GM12878 (cell line): ENCODE results near the gene DEUP1. TPM values are rescaled to one million over a fixed set of nuclear protein-coding genes. Genes with fewer than 3 reads are reported as not detected.

Experiments
- ATAC-seq: fragments of 200-7000 bp; cut with Tn5 transposase; 3 replicates; pipeline ENCODE4 v1.9.1; 2020; ENCODE audit warnings: mild to moderate bottlenecking, moderate library complexity
- Bru-seq: library from RNA; stranded (reverse); fragments of 400-500 nt; gene quantifications from one replicate; lab custom pipeline; 2021; lab: Mats Ljungman, UMichigan
- BruChase-seq, 2 experiments: library from RNA; stranded (reverse); fragments of 400-500 nt; gene quantifications; one replicate each; lab custom pipeline; 2021; lab: Mats Ljungman, UMichigan
- BruUV-seq: library from RNA; stranded (reverse); fragments of 400-500 nt; replicated peaks from 2 replicates; lab custom pipeline; 2021; lab: Mats Ljungman, UMichigan
- CTCF ChIA-PET: fragments of 300-600 bp; sonication (Branson Sonifier 250); formaldehyde crosslinking; extraction: SDS; loops from one replicate; lab custom pipeline; 2021; ENCODE audit warnings: inconsistent platforms; lab: Yijun Ruan, JAX
- POLR2A ChIA-PET: fragments of 350-600 bp; formaldehyde crosslinking; extraction: SDS; loops from one replicate; lab custom pipeline; 2021; ENCODE audit warnings: inconsistent platforms; lab: Charles Lee
- RAD21 ChIA-PET: fragments of 300-600 bp; sonication (Branson Sonifier 250); formaldehyde crosslinking; loops from one replicate; lab custom pipeline; 2023; ENCODE audit warnings: antibody characterized with exemption; ENCODE audit not compliant: unreplicated experiment; lab: Charles Lee
- SMC1A ChIA-PET: fragments of 300-600 bp; sonication (Branson Sonifier 250); formaldehyde crosslinking; loops from one replicate; lab custom pipeline; 2023; ENCODE audit not compliant: unreplicated experiment, uncharacterized antibody; lab: Charles Lee
- DNase-seq: peaks from one replicate; pipeline ENCODE4 v3.0.0-alpha.2; 2011; ENCODE audit warnings: low read depth, low spot score
- FAIRE-seq: peaks from 3 replicates; lab custom pipeline; 2011; peaks lifted over from hg19 to GRCh38; lab: Jason Lieb, UNC
- H2AFZ ChIP-seq: 2 replicates; pipeline ENCODE4 v1.6.0; 2011; ENCODE audit warnings: low read depth, low read length, control low read depth; ENCODE audit not compliant: control insufficient read depth
- H3K27ac ChIP-seq: 2 replicates; pipeline ENCODE4 v1.5.1; 2011; ENCODE audit warnings: control low read depth; ENCODE audit not compliant: control insufficient read depth, insufficient read depth
- H3K27me3 ChIP-seq, 2 experiments: replicated peaks in 1 of 2; 2 replicates each; pipeline versions ENCODE4 v1.6.0 to v1.6.1; 2011; ENCODE audit warnings: low read length in 1 of 2; ENCODE audit not compliant: control insufficient read depth in 2 of 2, insufficient read depth in 2 of 2
- H3K36me3 ChIP-seq, 2 experiments: 2 replicates each; pipeline ENCODE4 v1.5.1; 2011; ENCODE audit warnings: low read length in 1 of 2; ENCODE audit not compliant: control insufficient read depth in 2 of 2, insufficient read depth in 2 of 2
- H3K4me1 ChIP-seq: 2 replicates; pipeline ENCODE4 v1.6.1; 2011; ENCODE audit warnings: mild to moderate bottlenecking, low read length, moderate library complexity, mixed read lengths; ENCODE audit not compliant: control insufficient read depth, insufficient read depth
- H3K4me2 ChIP-seq: 2 replicates; pipeline ENCODE4 v1.6.0; 2011; ENCODE audit warnings: control low read depth; ENCODE audit not compliant: control insufficient read depth, insufficient read depth
- H3K4me3 ChIP-seq: fragments of 200-600 bp; sonication (generic); 2 replicates; pipeline ENCODE4 v1.5.1; 2016
- H3K79me2 ChIP-seq: 2 replicates; pipeline ENCODE4 v1.6.0; 2011; ENCODE audit warnings: low read length; ENCODE audit not compliant: control insufficient read depth, insufficient read depth
- H3K9ac ChIP-seq: 2 replicates; pipeline ENCODE4 v1.8.0; 2011; ENCODE audit warnings: low read length, control low read depth, mixed read lengths; ENCODE audit not compliant: control insufficient read depth, insufficient read depth
- H3K9me3 ChIP-seq: replicated peaks from 3 replicates; pipeline ENCODE4 v1.5.1; 2011; ENCODE audit warnings: mild to moderate bottlenecking, low read length; ENCODE audit not compliant: control insufficient read depth, insufficient read depth
- H4K20me1 ChIP-seq: 2 replicates; pipeline ENCODE4 v1.6.0; 2011; ENCODE audit not compliant: control insufficient read depth, insufficient read depth
- BMI1 ChIP-seq: fragments of 450-650 bp; IDR thresholded peaks from 2 replicates; pipeline ENCODE4 v1.6.1; 2016; ENCODE audit warnings: mild to moderate bottlenecking, moderate library complexity, borderline replicate concordance
- POLR2AphosphoS2 ChIP-seq: IDR thresholded peaks from 2 replicates; pipeline ENCODE4 v1.6.1; 2011; ENCODE audit warnings: low read depth, mild to moderate bottlenecking, low read length, improper control_type of control experiment, moderate library complexity
- RAD51 ChIP-seq: fragments of 450-650 bp; IDR thresholded peaks from 2 replicates; pipeline ENCODE4 v1.6.1; 2016; ENCODE audit warnings: moderate library complexity, mild to moderate bottlenecking, inconsistent platforms
- STAT3 ChIP-seq: IDR thresholded peaks from 2 replicates; pipeline ENCODE4 v1.6.1; 2011; ENCODE audit warnings: low read depth, low read length, improper control_type of control experiment
- TBL1XR1 ChIP-seq: IDR thresholded peaks from 2 replicates; pipeline ENCODE4 v1.6.1; 2012; ENCODE audit warnings: low read depth, low read length, improper control_type of control experiment
- ZNF217 ChIP-seq: fragments of 450-650 bp; IDR thresholded peaks from 2 replicates; pipeline ENCODE4 v1.6.1; 2017; ENCODE audit warnings: antibody characterized with exemption, mild to moderate bottlenecking
- WGBS: methylation state at CpG from one replicate; pipeline ENCODE4 v1.1.6; 2016; ENCODE audit warnings: low lambda C conversion rate; ENCODE audit not compliant: insufficient replicate concordance, insufficient coverage; ENCODE audit errors: missing lambda C conversion rate; 5-methylcytosine and 5-hydroxymethylcytosine counted together
- in situ Hi-C: fragments of 300-500 bp; cut with MboI; formaldehyde crosslinking; loops from 9 replicates; pipeline ENCODE4 v1.14.3; 2018; ENCODE audit warnings: mixed read lengths
- intact Hi-C: fragments of 100-400 bp; cut with micrococcal nuclease; formaldehyde crosslinking; loops from one replicate; pipeline ENCODE4 v1.14.2; 2022; ENCODE audit not compliant: unreplicated experiment
- long read RNA-seq, 2 experiments: library from polyadenylated mRNA; unstranded; transcript quantifications; one replicate each; pipeline ENCODE4 v2.0.0, GENCODE V29; 2019 to 2020
- polyA minus RNA-seq, 3 experiments: library from RNA; depleted of rRNA, polyadenylated mRNA; stranded (reverse); fragments of >200 nt; gene quantifications; 2 replicates each; pipeline ENCODE4 v1.2.3, GENCODE V29; 2011
- polyA plus RNA-seq, 11 experiments: library from polyadenylated mRNA; depleted of rRNA in 4 of 11; unstranded in 6 of 11; stranded (reverse) in 5 of 11; fragments of >200 nt; fragmentation: Nextera tagmentation in 4 of 11; fragmentation: Illumina TruSeq in 1 of 11; extraction: Ambion mirVana in 4 of 11; extraction: Trizol in 1 of 11; gene quantifications; 1 replicate in 1 of 11; 2 replicates in 10 of 11; pipeline versions ENCODE4 v1.2.1 to v1.2.3, GENCODE V29; 2011 to 2016; ENCODE audit warnings: inconsistent platforms in 2 of 11, missing spikeins in 2 of 11, low read depth in 1 of 11
- total RNA-seq, 4 experiments: library from RNA; depleted of rRNA in 3 of 4; stranded (reverse); fragments of >200 nt in 3 of 4; fragmentation: Illumina TruSeq in 1 of 4; extraction: Trizol in 1 of 4; gene quantifications; 2 replicates each; pipeline versions ENCODE4 v1.2.1 to v1.2.3, GENCODE V29; 2013 to 2021
- TF ChIP-seq, protein P1 (sequence below): fragments of 450-650 bp; IDR thresholded peaks from 2 replicates; pipeline ENCODE4 v1.6.1; 2018; ENCODE audit warnings: borderline replicate concordance, mild to moderate bottlenecking; ENCODE audit not compliant: partially characterized antibody
- TF ChIP-seq, protein P2 (sequence below): fragments of 450-650 bp; conservative IDR thresholded peaks from 2 replicates; pipeline ENCODE4 v1.6.1; 2017; ENCODE audit warnings: mild to moderate bottlenecking, moderate library complexity

The DEUP1 gene, protein sequence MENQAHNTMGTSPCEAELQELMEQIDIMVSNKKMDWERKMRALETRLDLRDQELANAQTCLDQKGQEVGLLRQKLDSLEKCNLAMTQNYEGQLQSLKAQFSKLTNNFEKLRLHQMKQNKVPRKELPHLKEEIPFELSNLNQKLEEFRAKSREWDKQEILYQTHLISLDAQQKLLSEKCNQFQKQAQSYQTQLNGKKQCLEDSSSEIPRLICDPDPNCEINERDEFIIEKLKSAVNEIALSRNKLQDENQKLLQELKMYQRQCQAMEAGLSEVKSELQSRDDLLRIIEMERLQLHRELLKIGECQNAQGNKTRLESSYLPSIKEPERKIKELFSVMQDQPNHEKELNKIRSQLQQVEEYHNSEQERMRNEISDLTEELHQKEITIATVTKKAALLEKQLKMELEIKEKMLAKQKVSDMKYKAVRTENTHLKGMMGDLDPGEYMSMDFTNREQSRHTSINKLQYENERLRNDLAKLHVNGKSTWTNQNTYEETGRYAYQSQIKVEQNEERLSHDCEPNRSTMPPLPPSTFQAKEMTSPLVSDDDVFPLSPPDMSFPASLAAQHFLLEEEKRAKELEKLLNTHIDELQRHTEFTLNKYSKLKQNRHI
- not detected in 2 replicates for total RNA-seq (2013; cell fraction: nucleolus; rRNA removed)
- total RNA-seq (2014; rRNA removed) (not detected in 2 replicates), total RNA-seq (2014; rRNA removed; fragmentation: Illumina TruSeq; extraction: Trizol) (not detected in 2 replicates), total RNA-seq (2021) (not detected in 2 replicates), polyA plus RNA-seq (2011; rRNA removed) (not detected in 2 replicates), polyA plus RNA-seq (2014; fragmentation: Illumina TruSeq; extraction: Trizol) (not detected in 2 replicates), polyA plus RNA-seq (2014; fragmentation: Nextera tagmentation; extraction: Ambion mirVana) (not detected), polyA plus RNA-seq (2014; rRNA removed) (0.12 TPM in 1 of 2 replicates, not detected in the other), polyA plus RNA-seq (2016; fragmentation: Nextera tagmentation; extraction: Ambion mirVana) (not detected), polyA minus RNA-seq (2011; rRNA and poly(A)+ RNA removed) (not detected in 2 replicates), Bru-seq, nascent RNA (percentile 8 among the genes with signal in this experiment), BruChase-seq, experiment 1, labeled RNA remaining after a 6-hour chase (percentile 2 among the genes with signal in this experiment), BruChase-seq, experiment 2, labeled RNA remaining after a 2-hour chase (percentile 0 among the genes with signal in this experiment)
- not detected for polyA plus RNA-seq (2011; ENCODE audit: low read depth)
- polyA plus RNA-seq (2011; cell fraction: cytosol; rRNA removed): not detected in 2 replicates
- polyA plus RNA-seq (2011; cell fraction: nucleus; rRNA removed): not detected in 2 replicates
- polyA plus RNA-seq (2012): not detected in 2 replicates
- polyA minus RNA-seq (2011; cell fraction: cytosol; rRNA and poly(A)+ RNA removed): not detected in 2 replicates
- not detected in 2 replicates for polyA minus RNA-seq (2011; cell fraction: nucleus; rRNA and poly(A)+ RNA removed)
- long read RNA-seq, experiment 1: 0 reads
- long read RNA-seq, experiment 2: 0 reads

DNA sequence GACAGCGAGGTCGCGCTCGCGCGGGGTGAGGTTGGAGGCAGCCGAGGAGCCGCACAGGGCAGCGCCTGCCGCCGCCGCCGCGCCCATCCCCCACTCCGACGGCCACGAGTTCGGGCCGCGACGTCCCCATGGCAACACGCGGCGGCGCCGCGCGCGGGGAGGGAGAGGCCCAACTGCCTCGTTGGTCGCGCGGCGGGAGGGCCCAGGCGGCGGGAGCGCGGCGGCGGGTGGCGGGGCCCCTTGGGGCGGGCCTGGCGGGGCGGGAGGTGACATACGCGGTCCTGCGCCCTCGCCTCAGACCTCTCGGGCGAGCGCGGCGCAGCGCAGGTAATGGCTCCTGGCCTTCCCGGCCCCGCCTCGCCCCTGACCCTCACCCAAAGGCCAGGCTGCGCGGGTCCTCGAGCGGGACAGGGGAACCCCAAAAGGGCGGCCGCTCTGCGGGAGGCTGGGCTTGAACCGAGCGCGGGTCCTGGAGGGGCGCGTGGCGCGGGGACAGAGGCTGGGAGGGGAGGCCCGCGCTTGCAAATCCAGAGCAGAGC, at the start of gene DEUP1:
Gene DEUP1, plus strand, starts transcription at position 297 of the 539 bp plus-strand sequence. CDS start 1,518 bp downstream, outside the sequence.
- no TSS peak for BruUV-seq
- FAIRE-seq (no peak), DNase-seq (no peak), ATAC-seq (peak; percentile 62)
- peaks cover 0 to 6% of the 10 kb centered on the region in 2 experiments; a peak in 2 of 4 replicates for H3K27me3 ChIP-seq
- no peak within 1 kb of the TSS; the same call in 1 of the 2 replicates for H3K9ac ChIP-seq
- no peak within 1 kb of the TSS; the same call in 1 of the 2 replicates for H3K4me3 ChIP-seq
- CTCF ChIA-PET: no interaction called here
- H3K4me2 ChIP-seq: peak within 1 kb of the TSS; percentile 42
- in situ Hi-C loops (no loop called here), intact Hi-C loops (no loop called here)
- H3K79me2 ChIP-seq: no peaks in the 10 kb centered on the region
- no peak within 1 kb of the TSS for H3K27ac ChIP-seq
- peak within 1 kb of the TSS; percentile 17 for H2AFZ ChIP-seq
- no peaks in the 10 kb centered on the region for H3K9me3 ChIP-seq
- H3K36me3 ChIP-seq: no peaks in the 10 kb centered on the region
- POLR2A ChIA-PET: no interaction called here
- RAD21 ChIA-PET: no interaction called here
- 31% methylated on average over 56 of the region's 73 CpGs for WGBS
- H3K4me1 ChIP-seq: no peaks in the 10 kb centered on the region
- H4K20me1 ChIP-seq: no peaks in the 10 kb centered on the region
- SMC1A ChIA-PET: interaction anchor here (1.3 kb wide), 1 partner anchor 8 kb away, joined by 3 read pairs; no protein-coding TSS in a partner anchor
- no peak for TF ChIP-seq STAT3
- TF ChIP-seq BMI1: no peak
- no peak for TF ChIP-seq TBL1XR1
- TF ChIP-seq, protein P1, sequence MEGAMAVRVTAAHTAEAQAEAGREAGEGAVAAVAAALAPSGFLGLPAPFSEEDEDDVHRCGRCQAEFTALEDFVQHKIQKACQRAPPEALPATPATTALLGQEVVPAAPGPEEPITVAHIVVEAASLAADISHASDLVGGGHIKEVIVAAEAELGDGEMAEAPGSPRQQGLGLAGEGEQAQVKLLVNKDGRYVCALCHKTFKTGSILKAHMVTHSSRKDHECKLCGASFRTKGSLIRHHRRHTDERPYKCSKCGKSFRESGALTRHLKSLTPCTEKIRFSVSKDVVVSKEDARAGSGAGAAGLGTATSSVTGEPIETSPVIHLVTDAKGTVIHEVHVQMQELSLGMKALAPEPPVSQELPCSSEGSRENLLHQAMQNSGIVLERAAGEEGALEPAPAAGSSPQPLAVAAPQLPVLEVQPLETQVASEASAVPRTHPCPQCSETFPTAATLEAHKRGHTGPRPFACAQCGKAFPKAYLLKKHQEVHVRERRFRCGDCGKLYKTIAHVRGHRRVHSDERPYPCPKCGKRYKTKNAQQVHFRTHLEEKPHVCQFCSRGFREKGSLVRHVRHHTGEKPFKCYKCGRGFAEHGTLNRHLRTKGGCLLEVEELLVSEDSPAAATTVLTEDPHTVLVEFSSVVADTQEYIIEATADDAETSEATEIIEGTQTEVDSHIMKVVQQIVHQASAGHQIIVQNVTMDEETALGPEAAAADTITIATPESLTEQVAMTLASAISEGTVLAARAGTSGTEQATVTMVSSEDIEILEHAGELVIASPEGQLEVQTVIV: no peak
- TF ChIP-seq ZNF217: no peak
- no peak for TF ChIP-seq POLR2AphosphoS2
- TF ChIP-seq, protein P2, sequence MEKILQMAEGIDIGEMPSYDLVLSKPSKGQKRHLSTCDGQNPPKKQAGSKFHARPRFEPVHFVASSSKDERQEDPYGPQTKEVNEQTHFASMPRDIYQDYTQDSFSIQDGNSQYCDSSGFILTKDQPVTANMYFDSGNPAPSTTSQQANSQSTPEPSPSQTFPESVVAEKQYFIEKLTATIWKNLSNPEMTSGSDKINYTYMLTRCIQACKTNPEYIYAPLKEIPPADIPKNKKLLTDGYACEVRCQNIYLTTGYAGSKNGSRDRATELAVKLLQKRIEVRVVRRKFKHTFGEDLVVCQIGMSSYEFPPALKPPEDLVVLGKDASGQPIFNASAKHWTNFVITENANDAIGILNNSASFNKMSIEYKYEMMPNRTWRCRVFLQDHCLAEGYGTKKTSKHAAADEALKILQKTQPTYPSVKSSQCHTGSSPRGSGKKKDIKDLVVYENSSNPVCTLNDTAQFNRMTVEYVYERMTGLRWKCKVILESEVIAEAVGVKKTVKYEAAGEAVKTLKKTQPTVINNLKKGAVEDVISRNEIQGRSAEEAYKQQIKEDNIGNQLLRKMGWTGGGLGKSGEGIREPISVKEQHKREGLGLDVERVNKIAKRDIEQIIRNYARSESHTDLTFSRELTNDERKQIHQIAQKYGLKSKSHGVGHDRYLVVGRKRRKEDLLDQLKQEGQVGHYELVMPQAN: no peak
- no peak for TF ChIP-seq RAD51
